ENCODE measurements around the gene CRIP2. TPM values are rescaled to one million over a fixed set of nuclear protein-coding genes. Genes with fewer than 3 reads are reported as not detected.

The CRIP2 gene
- total and polyA plus RNA-seq, 2 of the 4 experiments (the other 2 are of a cell fraction), result 18.1 to 123 TPM

DNA sequence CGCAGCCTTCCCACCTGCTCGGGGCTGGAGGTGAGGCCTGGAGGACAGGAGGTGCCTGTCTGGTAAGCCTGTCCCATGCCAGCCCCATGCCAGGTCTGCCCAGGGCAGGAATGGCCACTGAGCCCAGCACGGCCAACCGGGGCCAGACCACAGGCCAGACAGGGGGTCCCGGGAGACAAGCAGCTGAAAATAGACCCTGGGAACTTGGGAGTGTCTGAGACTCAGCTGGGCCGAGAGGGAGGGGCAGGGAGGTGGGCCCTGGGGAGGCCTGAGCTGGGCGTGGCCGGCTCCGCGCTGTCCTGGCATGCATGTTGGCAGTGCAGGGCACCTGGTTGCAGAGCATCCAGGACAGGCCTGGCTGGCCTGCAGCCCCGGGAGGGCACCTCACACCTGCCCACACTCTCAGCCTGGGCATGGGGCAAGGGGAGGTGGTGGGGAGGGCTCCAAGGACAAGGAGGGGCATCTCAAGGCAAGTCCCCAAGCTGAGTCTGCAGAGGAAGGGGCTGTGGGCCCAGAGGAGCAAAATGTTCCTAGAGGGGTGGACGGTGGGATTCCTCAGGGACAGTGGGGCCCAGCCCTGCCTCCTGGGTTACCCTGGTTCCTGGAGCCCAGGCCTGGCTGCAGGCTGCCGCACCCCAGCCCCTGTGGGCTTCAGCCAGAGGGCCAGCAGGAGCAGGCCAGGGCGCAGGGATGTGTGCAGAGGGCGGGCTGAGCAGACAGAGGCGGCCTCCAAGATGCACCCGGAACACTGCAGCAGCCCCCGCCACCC lies 8.9 kb downstream of the CRIP2 start:
- no peak overlapping the region for H3K56ac ChIP-seq (ENCODE audit: extremely low read depth, insufficient read depth, low read length)
- POLR2A ChIA-PET (ENCODE audit: unreplicated experiment), result no interaction called here
- no peak overlapping the region for H3K4me2 ChIP-seq (ENCODE audit: low read depth, low read length)
- H3K23ac ChIP-seq (ENCODE audit: low read depth, low read length), result no peak overlapping the region
- H4K5ac ChIP-seq (ENCODE audit: low read depth, low read length), result no peak overlapping the region
- no peak overlapping the region for H4K91ac ChIP-seq (ENCODE audit: insufficient read depth, low read depth, low read length)
- H3K9me3 ChIP-seq (ENCODE audit: control insufficient read depth, insufficient read depth, low read length), result no peaks in the 10 kb centered on the region
- peaks cover 15% of the 10 kb centered on the region for H3K4me1 ChIP-seq (ENCODE audit: control insufficient read depth, insufficient read depth, low read length)
- DNase-seq (no peak), ATAC-seq (ENCODE audit: low read depth) (no peak)
- 66% methylated on average over 6 of the region's 18 CpGs; no CpG with 5 or more reads in 1 of the 2 experiments for WGBS, 2 experiments (ENCODE audit: extremely low coverage in 2 of 2, insufficient read length in 1 of 2)
- CTCF ChIA-PET, result no interaction called here
- no peaks in the 10 kb centered on the region for H3K36me3 ChIP-seq (ENCODE audit: control insufficient read depth, insufficient read depth, low read length)
- BruUV-seq (replicated peaks), result no TSS peak
- peaks cover 6% of the 10 kb centered on the region for H3K9me1 ChIP-seq (ENCODE audit: insufficient read depth, low read length)
- no peak overlapping the region for H2BK20ac ChIP-seq (ENCODE audit: low read depth, low read length)
- H3K4me3 ChIP-seq (ENCODE audit: insufficient read depth, low read depth, low read length), result no peak overlapping the region
- no peak overlapping the region for H3K27ac ChIP-seq (ENCODE audit: insufficient read depth, low read length)
- H2BK15ac ChIP-seq (ENCODE audit: low read depth, low read length), result no peak overlapping the region
- H3K14ac ChIP-seq (replicated peaks; ENCODE audit: low read depth, low read length), result no peak overlapping the region
- no peak overlapping the region for H3K18ac ChIP-seq (ENCODE audit: low read depth, low read length)
- no peak overlapping the region for H3K4ac ChIP-seq (ENCODE audit: low read depth, low read length)
- H4K8ac ChIP-seq (ENCODE audit: low read depth in 2 of 2, low read length in 2 of 2), result no peak overlapping the region
- H3K79me1 ChIP-seq (ENCODE audit: low read depth in 1 of 2, low read length in 2 of 2), result no peaks in the 10 kb centered on the region; a peak in 1 of 4 replicates
- H2BK5ac ChIP-seq (ENCODE audit: low read depth, low read length, poor library complexity, severe bottlenecking), result no peak overlapping the region
- intact Hi-C loops (cut with micrococcal nuclease), result no loop called here
- no peak overlapping the region for H2AFZ ChIP-seq (replicated peaks; ENCODE audit: low read length, poor library complexity)
- dilution Hi-C loops (cut with HindIII; ENCODE audit: low sequenced_read_pairs, unreplicated experiment), result no loop called here
- H4K20me1 ChIP-seq (ENCODE audit: insufficient read depth, low read length), result no peaks in the 10 kb centered on the region; the same call in 1 of the 2 replicates
- no peak overlapping the region for H3K9ac ChIP-seq (ENCODE audit: low read depth, low read length)
- peaks cover 25% of the 10 kb centered on the region; the same call in 1 of the 2 replicates for H3K27me3 ChIP-seq (ENCODE audit: control insufficient read depth, insufficient read depth, low read length)
- H2AK5ac ChIP-seq (ENCODE audit: low read depth, low read length), result no peak overlapping the region
- TF ChIP-seq MAZ (IDR thresholded peaks at IDR 0.05; ENCODE audit: borderline replicate concordance, low read depth, low read length), result no peak
- TF ChIP-seq POLR2A (IDR thresholded peaks at IDR 0.05; ENCODE audit: low read depth, low read length), result no peak
- no peak for TF ChIP-seq SMC3 (IDR thresholded peaks at IDR 0.05; ENCODE audit: low read depth, low read length)
- TF ChIP-seq MAFK (IDR thresholded peaks at IDR 0.05; ENCODE audit: low read depth, low read length), result no peak
- no peak overlapping the region for H2AK9ac ChIP-seq (replicated peaks; ENCODE audit: low read depth, low read length, poor library complexity)
- no peak overlapping the region for H2BK120ac ChIP-seq (ENCODE audit: low read depth, low read length)
- in situ Hi-C loops (cut with MboI; ENCODE audit: low sequenced_read_pairs), result no loop called here
